Right lobe of liver (tissue), 6 donors: ENCODE measurements around the gene ATP5PD. TPM values are rescaled to one million over a fixed set of nuclear protein-coding genes. Genes with fewer than 3 reads are reported as not detected.

Source experiments
- ATAC-seq, 4 donors: fragments of 200-7000 bp; cut with Tn5 transposase; one replicate each; pipeline ENCODE4 v1.9.1; 2020; ENCODE audit warnings: mild to moderate bottlenecking in 4 of 4, moderate library complexity in 4 of 4
- DNase-seq, 3 donors: peaks; one replicate each; pipeline ENCODE4 v3.0.0-alpha.2; 2020
- H3K27ac ChIP-seq, 3 donors: fragments of 200-600 bp; one replicate each; pipeline ENCODE4 v1.8.0; 2022
- H3K27me3 ChIP-seq, 2 donors: fragments of 200-600 bp; one replicate each; pipeline ENCODE4 v1.8.0; 2022
- H3K36me3 ChIP-seq, 4 donors: fragments of 200-600 bp; sonication (generic) in 1 of 4; one replicate each; pipeline versions ENCODE4 v1.5.1 to v1.8.0; 2017 to 2022; ENCODE audit warnings: control low read depth in 1 of 4
- H3K4me1 ChIP-seq, 4 donors: fragments of 200-600 bp; sonication (generic) in 1 of 4; one replicate each; pipeline versions ENCODE4 v1.5.1 to v1.8.0; 2017 to 2022; ENCODE audit warnings: control low read depth in 1 of 4
- H3K4me3 ChIP-seq, 3 donors: fragments of 200-600 bp; one replicate each; pipeline ENCODE4 v1.8.0; 2022
- H3K9me3 ChIP-seq, 4 donors: fragments of 200-600 bp; sonication (generic) in 1 of 4; one replicate each; pipeline versions ENCODE4 v1.5.1 to v1.8.0; 2017 to 2022; ENCODE audit warnings: control low read depth in 1 of 4
- CTCF ChIP-seq, 4 donors: fragments of 200-600 bp in 3 of 4; fragments of 450-650 bp in 1 of 4; IDR thresholded peaks; one replicate each; pipeline versions ENCODE4 v1.5.1 to v1.8.0; 2016 to 2022; ENCODE audit warnings: antibody characterized with exemption in 4 of 4, mild to moderate bottlenecking in 2 of 4
- POLR2A ChIP-seq: fragments of 450-650 bp; IDR thresholded peaks from one replicate; pipeline ENCODE4 v1.6.1; 2017; ENCODE audit warnings: antibody characterized with exemption, mild to moderate bottlenecking
- WGBS: methylation state at CpG from one replicate; pipeline ENCODE4 v1.1.6; 2018; ENCODE audit warnings: low coverage, low lambda C conversion rate; ENCODE audit not compliant: insufficient coverage; ENCODE audit errors: missing lambda C conversion rate; 5-methylcytosine and 5-hydroxymethylcytosine counted together
- intact Hi-C, 2 donors: fragments of 100-400 bp; cut with DNase I; formaldehyde crosslinking; loops; one replicate each; pipeline versions ENCODE4 v1.11.2 to v1.14.1; 2022
- total RNA-seq, 6 experiments: library from RNA; depleted of rRNA in 2 of 6; stranded (reverse); fragments of >200 nt in 2 of 6; fragmentation: NEBNext Ultra II Directional in 3 of 6; extraction: Animal tissue kit (Norgen Biotek cat#: 25700) in 3 of 6; gene quantifications; one replicate each; pipeline versions ENCODE4 v1.1.0 to v1.2.4, GENCODE V29; 2016 to 2023
- donor health status: DM: no; HTN: yes; CAD: no.
- donor health status: DM: no; HTN: no; CAD: no.
- donor health status: DM: no; HTN: no; CAD: no.
- donor health status: DM: no; HTN: yes; CAD: no.
- donor health status: DM: no; HTN: yes; CAD: no.

Gene ATP5PD
- total RNA-seq, 6 experiments from 2014 or later = 145 to 262 (median 179) TPM

- 80% methylated on average over 6 of the region's 8 CpGs for WGBS
- no peak for ATAC-seq
- TF ChIP-seq CTCF (IDR thresholded peaks at IDR 0.05) = no peak
- no peak for TF ChIP-seq POLR2A
- Histone ChIP-seq H3K4me3 (no peak overlapping the region), H3K27ac (no peak overlapping the region), H3K9me3 (no peaks in the 10 kb centered on the region), H3K27me3 (no peaks in the 10 kb centered on the region), H3K36me3 (peaks cover 0 to 4% (median 0%) of the 10 kb centered on the region in 4 donors), H3K4me1 (no peaks in the 10 kb centered on the region)
- intact Hi-C loops = loop anchor here in 1 of 2 donors (5.0 kb wide), 1 partner anchor 37 kb away; no protein-coding TSS in a partner anchor
- DNase-seq = no peak
Measured at GRCh38 chr17:75005291-75005690, 41.5 kb downstream of the ATP5PD start.

GRCh38 chr17:75004371-75004770, 42.4 kb downstream of the ATP5PD start:
- DNase-seq (no peak), ATAC-seq (no peak)
- Histone ChIP-seq H3K4me3 (no peak overlapping the region), H3K27me3 (no peaks in the 10 kb centered on the region), H3K9me3 (no peaks in the 10 kb centered on the region), H3K36me3 (peaks cover 0 to 4% (median 0%) of the 10 kb centered on the region in 4 donors), H3K27ac (no peak overlapping the region), H3K4me1 (no peaks in the 10 kb centered on the region)
- intact Hi-C loops = no loop called here
- TF ChIP-seq CTCF (IDR thresholded peaks at IDR 0.05) (no peak), POLR2A (no peak)
- WGBS = 100% methylated on average over 1 of the region's 3 CpGs

DNA sequence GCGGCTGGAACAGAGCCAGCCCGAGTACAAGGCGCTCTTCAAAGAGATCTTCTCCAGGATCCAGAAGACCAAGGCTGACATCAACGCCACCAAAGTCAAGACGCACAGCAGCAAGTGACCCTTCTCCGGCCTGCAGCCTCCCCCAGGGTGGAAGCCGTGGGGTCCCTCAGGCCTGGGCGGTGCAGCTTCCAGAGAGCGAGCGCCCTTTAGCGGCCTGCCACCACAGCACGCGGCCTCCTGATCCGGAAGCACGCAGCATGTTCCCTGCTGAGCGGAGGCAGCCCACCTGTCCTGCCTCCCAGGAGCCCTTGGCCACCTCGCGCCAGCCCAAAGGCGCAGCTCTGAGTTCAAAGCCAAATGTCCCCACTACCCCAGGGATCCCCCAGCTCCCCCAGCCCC, 42.8 kb downstream of the ATP5PD start:
- H3K4me3 ChIP-seq = no peak overlapping the region
- intact Hi-C loops = no loop called here
- no peak overlapping the region for H3K27ac ChIP-seq
- H3K36me3 ChIP-seq = peaks cover 0 to 4% (median 0%) of the 10 kb centered on the region in 4 donors
- no peaks in the 10 kb centered on the region for H3K27me3 ChIP-seq
- ATAC-seq (no peak), DNase-seq (no peak)
- H3K9me3 ChIP-seq = no peaks in the 10 kb centered on the region
- TF ChIP-seq CTCF (IDR thresholded peaks at IDR 0.05) (no peak), POLR2A (no peak)
- no peaks in the 10 kb centered on the region for H3K4me1 ChIP-seq
- 90% methylated on average over 2 of the region's 19 CpGs for WGBS

GRCh38 chr17:75003070-75003956, 43.5 kb downstream of the ATP5PD start:
- TF ChIP-seq POLR2A = no peak
- no peak for TF ChIP-seq CTCF (IDR thresholded peaks at IDR 0.05)
- Histone ChIP-seq H3K27me3 (no peaks in the 10 kb centered on the region), H3K36me3 (peaks cover 0 to 4% (median 0%) of the 10 kb centered on the region in 4 donors), H3K9me3 (no peaks in the 10 kb centered on the region), H3K4me3 (no peak overlapping the region), H3K4me1 (no peaks in the 10 kb centered on the region), H3K27ac (no peak overlapping the region)
- ATAC-seq (peak in 1 of 4 donors; percentile 4), DNase-seq (no peak)
- intact Hi-C loops = no loop called here
- WGBS = 78% methylated on average over 15 of the region's 76 CpGs
